IMR-90 (cell line): ENCODE results near the gene IL18. TPM values are rescaled to one million over a fixed set of nuclear protein-coding genes. Genes with fewer than 3 reads are reported as not detected.

Experiments
- ATAC-seq: fragments of 200-7000 bp; cut with Tn5 transposase; 2 replicates; pipeline ENCODE4 v1.9.1; 2020; ENCODE audit warnings: low read depth, mild to moderate bottlenecking, moderate library complexity
- BruUV-seq: library from RNA; stranded (reverse); fragments of 400-500 nt; replicated peaks from 2 replicates; lab custom pipeline; 2021; lab: Mats Ljungman, UMichigan
- CTCF ChIA-PET: fragments of 300-600 bp; formaldehyde crosslinking; extraction: SDS; loops from one replicate; lab custom pipeline; 2021; ENCODE audit warnings: antibody characterized with exemption; lab: Yijun Ruan, JAX
- POLR2A ChIA-PET: fragments of 300-600 bp; sonication (Branson Sonifier 250); formaldehyde crosslinking; loops from one replicate; lab custom pipeline; 2022; ENCODE audit warnings: antibody characterized with exemption; ENCODE audit not compliant: unreplicated experiment; lab: Charles Lee
- DNase-seq: peaks from one replicate; pipeline ENCODE4 v3.0.0; 2013
- H2AFZ ChIP-seq: replicated peaks from 2 replicates; pipeline ENCODE3; 2013; ENCODE audit warnings: low read length, mild to moderate bottlenecking; ENCODE audit not compliant: poor library complexity
- H2AK5ac ChIP-seq: 2 replicates; pipeline ENCODE4 v1.6.1; 2013; ENCODE audit warnings: low read depth, low read length, inconsistent platforms
- H2AK9ac ChIP-seq: replicated peaks from 2 replicates; pipeline ENCODE3; 2013; ENCODE audit warnings: mild to moderate bottlenecking, low read depth, low read length, moderate library complexity; ENCODE audit not compliant: poor library complexity
- H2BK120ac ChIP-seq: 2 replicates; pipeline ENCODE4 v1.6.1; 2013; ENCODE audit warnings: low read depth, low read length, inconsistent platforms
- H2BK15ac ChIP-seq: 3 replicates; pipeline ENCODE4 v1.6.1; 2013; ENCODE audit warnings: low read depth, low read length, inconsistent platforms
- H2BK20ac ChIP-seq: 2 replicates; pipeline ENCODE4 v1.6.1; 2013; ENCODE audit warnings: low read depth, mild to moderate bottlenecking, inconsistent platforms, low read length, moderate library complexity
- H2BK5ac ChIP-seq: 2 replicates; pipeline ENCODE4 v1.6.1; 2013; ENCODE audit warnings: mild to moderate bottlenecking, low read depth, low read length, inconsistent platforms; ENCODE audit not compliant: poor library complexity, severe bottlenecking
- H3K14ac ChIP-seq: replicated peaks from 2 replicates; pipeline ENCODE4 v1.6.1; 2013; ENCODE audit warnings: low read depth, low read length, inconsistent platforms
- H3K18ac ChIP-seq: 2 replicates; pipeline ENCODE4 v1.6.1; 2013; ENCODE audit warnings: low read depth, low read length, control low read depth
- H3K23ac ChIP-seq: 2 replicates; pipeline ENCODE4 v1.6.1; 2013; ENCODE audit warnings: low read depth, low read length, inconsistent platforms
- H3K27ac ChIP-seq: 2 replicates; pipeline ENCODE4 v1.5.1; 2013; ENCODE audit warnings: mild to moderate bottlenecking, control low read depth, low read length; ENCODE audit not compliant: insufficient read depth
- H3K27me3 ChIP-seq: 2 replicates; pipeline ENCODE4 v1.6.1; 2013; ENCODE audit warnings: low read length; ENCODE audit not compliant: control insufficient read depth, insufficient read depth
- H3K36me3 ChIP-seq: 2 replicates; pipeline ENCODE4 v1.6.1; 2013; ENCODE audit warnings: low read length, mixed read lengths; ENCODE audit not compliant: control insufficient read depth, insufficient read depth
- H3K4ac ChIP-seq: 2 replicates; pipeline ENCODE4 v1.6.1; 2013; ENCODE audit warnings: low read depth, low read length, inconsistent platforms
- H3K4me1 ChIP-seq: 2 replicates; pipeline ENCODE4 v1.6.1; 2013; ENCODE audit warnings: low read length, mixed read lengths; ENCODE audit not compliant: control insufficient read depth, insufficient read depth
- H3K4me2 ChIP-seq: 2 replicates; pipeline ENCODE4 v1.6.1; 2013; ENCODE audit warnings: low read depth, mild to moderate bottlenecking, control low read depth, low read length, moderate library complexity
- H3K4me3 ChIP-seq: 2 replicates; pipeline ENCODE4 v1.5.1; 2013; ENCODE audit warnings: low read depth, mild to moderate bottlenecking, control low read depth, low read length, moderate library complexity; ENCODE audit not compliant: insufficient read depth
- H3K56ac ChIP-seq: 2 replicates; pipeline ENCODE4 v1.6.1; 2013; ENCODE audit warnings: low read length, inconsistent platforms; ENCODE audit not compliant: insufficient read depth; ENCODE audit errors: extremely low read depth
- H3K79me1 ChIP-seq, 2 experiments: 2 replicates each; pipeline ENCODE4 v1.6.1; 2013; ENCODE audit warnings: low read length in 2 of 2, inconsistent platforms in 1 of 2, low read depth in 1 of 2
- H3K9ac ChIP-seq: 2 replicates; pipeline ENCODE4 v1.6.1; 2013; ENCODE audit warnings: low read depth, low read length, control low read depth
- H3K9me1 ChIP-seq: 2 replicates; pipeline ENCODE4 v1.6.1; 2013; ENCODE audit warnings: low read length, inconsistent platforms; ENCODE audit not compliant: insufficient read depth
- H3K9me3 ChIP-seq: 2 replicates; pipeline ENCODE4 v1.6.1; 2013; ENCODE audit warnings: low read length; ENCODE audit not compliant: control insufficient read depth, insufficient read depth
- H4K20me1 ChIP-seq: 2 replicates; pipeline ENCODE4 v1.6.1; 2013; ENCODE audit warnings: low read length, inconsistent platforms; ENCODE audit not compliant: insufficient read depth
- H4K5ac ChIP-seq: 2 replicates; pipeline ENCODE4 v1.6.1; 2013; ENCODE audit warnings: mild to moderate bottlenecking, low read depth, low read length, control low read depth
- H4K8ac ChIP-seq, 2 experiments: 2 replicates each; pipeline ENCODE4 v1.6.1; 2013; ENCODE audit warnings: low read depth in 2 of 2, low read length in 2 of 2, control low read depth in 1 of 2, inconsistent platforms in 1 of 2
- H4K91ac ChIP-seq: 2 replicates; pipeline ENCODE4 v1.6.1; 2013; ENCODE audit warnings: low read depth, low read length, inconsistent platforms; ENCODE audit not compliant: insufficient read depth
- CEBPB ChIP-seq: IDR thresholded peaks from 2 replicates; pipeline ENCODE4 v1.6.1; 2012; ENCODE audit warnings: low read depth, low read length, improper control_type of control experiment
- MXI1 ChIP-seq: IDR thresholded peaks from 2 replicates; pipeline ENCODE4 v1.6.1; 2012; ENCODE audit warnings: low read depth, mild to moderate bottlenecking, low read length, moderate library complexity, borderline replicate concordance
- WGBS, 2 experiments: methylation state at CpG; one replicate each; pipeline versions ENCODE4 v1.1.5 to v1.1.7; 2013; ENCODE audit warnings: missing lambda C conversion rate in 2 of 2; ENCODE audit not compliant: insufficient read length in 1 of 2; ENCODE audit errors: extremely low coverage in 2 of 2; 5-methylcytosine and 5-hydroxymethylcytosine counted together
- dilution Hi-C: fragments of 300-500 bp; cut with HindIII; formaldehyde crosslinking; loops from one replicate; pipeline ENCODE4 v1.14.3; 2018; ENCODE audit warnings: low sequenced_read_pairs; ENCODE audit not compliant: unreplicated experiment
- in situ Hi-C: fragments of 300-500 bp; cut with MboI; formaldehyde crosslinking; loops from 3 replicates; pipeline ENCODE4 v1.14.3; 2019; ENCODE audit warnings: low sequenced_read_pairs, inconsistent platforms, mixed read lengths
- intact Hi-C: fragments of 100-400 bp; cut with micrococcal nuclease; formaldehyde crosslinking; loops from 2 replicates; pipeline ENCODE4 v1.10.0; 2022
- polyA plus RNA-seq, 3 experiments: library from polyadenylated mRNA; depleted of rRNA; stranded (reverse); fragments of >200 nt; gene quantifications; 2 replicates each; pipeline ENCODE4 v1.2.3, GENCODE V29; 2012; ENCODE audit warnings: low replicate concordance in 1 of 3
- total RNA-seq: library from RNA; depleted of rRNA; stranded (reverse); fragments of >200 nt; gene quantifications from 2 replicates; pipeline ENCODE4 v1.2.3, GENCODE V29; 2012

IL18 gene
- total and polyA plus RNA-seq, 2 of the 4 experiments (the other 2 are of a cell fraction): 0.54 to 0.96 TPM

DNA sequence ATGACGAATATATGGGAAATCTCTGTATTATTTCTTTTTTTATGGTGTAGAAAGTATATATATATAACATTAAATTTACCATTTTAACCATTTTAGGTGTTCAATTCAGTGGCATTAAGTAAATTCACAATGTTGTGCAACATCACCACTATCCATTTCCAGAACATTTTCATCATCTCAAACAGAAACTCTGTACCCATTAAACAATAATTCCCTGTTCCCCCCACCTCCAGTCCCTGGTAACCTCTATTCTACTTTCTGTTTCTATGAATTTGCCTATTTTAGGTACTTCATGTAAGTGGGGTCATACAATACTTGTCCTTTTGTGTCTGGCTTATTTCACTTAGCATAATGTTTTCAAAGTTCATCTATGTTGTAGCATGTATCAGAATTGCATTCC, 47.0 kb upstream of the IL18 start:
- intact Hi-C loops (loop anchor here (5.0 to 10.0 kb wide), 3 partner anchors 34 to 1524 kb away; partner anchors contain the start of gene BCO2), dilution Hi-C loops (no loop called here), in situ Hi-C loops (loop anchor here (25.0 kb wide), 1 partner anchor 1326 kb away; no protein-coding TSS in a partner anchor)
- Histone ChIP-seq H4K8ac (no peak overlapping the region), H4K20me1 (no peaks in the 10 kb centered on the region), H2BK15ac (no peak overlapping the region), H3K56ac (no peak overlapping the region), H2BK120ac (no peak overlapping the region), H3K14ac (no peak overlapping the region), H3K4me1 (peaks cover 10% of the 10 kb centered on the region), H3K9me3 (no peaks in the 10 kb centered on the region), H2AK9ac (no peak overlapping the region), H3K27me3 (no peaks in the 10 kb centered on the region), H4K5ac (no peak overlapping the region), H3K9me1 (peaks cover 4% of the 10 kb centered on the region), H4K91ac (no peak overlapping the region), H3K79me1 (no peaks in the 10 kb centered on the region), H3K9ac (no peak overlapping the region), H3K23ac (no peak overlapping the region), H3K4me2 (no peak overlapping the region), H3K18ac (no peak overlapping the region), H3K4me3 (no peak overlapping the region), H3K4ac (no peak overlapping the region), H2AK5ac (no peak overlapping the region), H2BK5ac (no peak overlapping the region), H3K27ac (no peak overlapping the region), H2AFZ (no peak overlapping the region), H3K36me3 (no peaks in the 10 kb centered on the region), H2BK20ac (no peak overlapping the region)
- no peak for ATAC-seq
- TF ChIP-seq MXI1 (no peak), CEBPB (0 out of 2 replicates have a peak, but pooled peaks have one; percentile 34)
- CTCF ChIA-PET: no interaction called here
- no TSS peak for BruUV-seq
- POLR2A ChIA-PET: no interaction called here
- DNase-seq: no peak
- no CpG with 5 or more reads among the region's 1 CpG for WGBS, 2 experiments
